HEK293T (cell line): ENCODE data around the gene ASPM.

Experiments
- CTCF ChIA-PET: fragments of 350-600 bp; formaldehyde crosslinking; extraction: SDS; loops from one replicate; lab custom pipeline; 2021; ENCODE audit warnings: antibody characterized with exemption, inconsistent platforms; lab: Yijun Ruan, JAX
- POLR2A ChIA-PET: fragments of 350-600 bp; formaldehyde crosslinking; extraction: SDS; loops from one replicate; lab custom pipeline; 2020; ENCODE audit warnings: antibody characterized with exemption, inconsistent platforms; lab: Yijun Ruan, JAX
- DNase-seq: peaks from one replicate; pipeline ENCODE4 v3.0.0; 2012; ENCODE audit warnings: mixed read lengths; ENCODE audit errors: extremely low spot score
- ARNT ChIP-seq: fragments of 450-650 bp; IDR thresholded peaks from 2 replicates; pipeline ENCODE4 v1.6.1; 2017; ENCODE audit warnings: mild to moderate bottlenecking
- BHLHE40 ChIP-seq: fragments of 450-650 bp; IDR thresholded peaks from 2 replicates; pipeline ENCODE4 v1.6.1; 2016; ENCODE audit warnings: mild to moderate bottlenecking, moderate library complexity, borderline replicate concordance
- CTBP1 ChIP-seq: fragments of 450-650 bp; IDR thresholded peaks from 2 replicates; pipeline ENCODE4 v1.6.1; 2016; ENCODE audit warnings: borderline replicate concordance
- ELF4 ChIP-seq: fragments of 450-650 bp; IDR thresholded peaks from 2 replicates; pipeline ENCODE4 v1.6.1; 2017; ENCODE audit warnings: antibody characterized with exemption
- FOXA1 ChIP-seq: fragments of 450-650 bp; IDR thresholded peaks from 2 replicates; pipeline ENCODE4 v1.6.1; 2016; ENCODE audit warnings: mild to moderate bottlenecking
- FOXK2 ChIP-seq: fragments of 450-650 bp; IDR thresholded peaks from 2 replicates; pipeline ENCODE4 v1.6.1; 2016; ENCODE audit warnings: mild to moderate bottlenecking
- FOXM1 ChIP-seq: fragments of 450-650 bp; IDR thresholded peaks from 2 replicates; pipeline ENCODE4 v1.6.1; 2017; ENCODE audit warnings: mild to moderate bottlenecking, borderline replicate concordance
- HDGF ChIP-seq: fragments of 450-650 bp; IDR thresholded peaks from 2 replicates; pipeline ENCODE4 v1.6.1; 2017; ENCODE audit warnings: antibody characterized with exemption, borderline replicate concordance
- L3MBTL2 ChIP-seq: fragments of 450-650 bp; conservative IDR thresholded peaks from 2 replicates; pipeline ENCODE4 v1.6.1; 2016; ENCODE audit warnings: mild to moderate bottlenecking
- LEF1 ChIP-seq: fragments of 450-650 bp; IDR thresholded peaks from 2 replicates; pipeline ENCODE4 v1.6.1; 2017; ENCODE audit warnings: mild to moderate bottlenecking, borderline replicate concordance
- NFRKB ChIP-seq: fragments of 450-650 bp; IDR thresholded peaks from 2 replicates; pipeline ENCODE4 v1.6.1; 2016; ENCODE audit warnings: mild to moderate bottlenecking, moderate library complexity
- SP1 ChIP-seq: fragments of 450-650 bp; IDR thresholded peaks from 2 replicates; pipeline ENCODE4 v1.6.1; 2017
- SUZ12 ChIP-seq: fragments of 450-650 bp; IDR thresholded peaks from 2 replicates; pipeline ENCODE4 v1.6.1; 2016; ENCODE audit warnings: mild to moderate bottlenecking
- TARDBP ChIP-seq: fragments of 450-650 bp; IDR thresholded peaks from 2 replicates; pipeline ENCODE4 v1.6.1; 2016
- ZNF384 ChIP-seq: fragments of 450-650 bp; IDR thresholded peaks from 2 replicates; pipeline ENCODE4 v1.6.1; 2016
- TF ChIP-seq, protein P1 (sequence below): fragments of 450-650 bp; IDR thresholded peaks from 2 replicates; pipeline ENCODE4 v1.6.1; 2016

ASPM gene

DNA sequence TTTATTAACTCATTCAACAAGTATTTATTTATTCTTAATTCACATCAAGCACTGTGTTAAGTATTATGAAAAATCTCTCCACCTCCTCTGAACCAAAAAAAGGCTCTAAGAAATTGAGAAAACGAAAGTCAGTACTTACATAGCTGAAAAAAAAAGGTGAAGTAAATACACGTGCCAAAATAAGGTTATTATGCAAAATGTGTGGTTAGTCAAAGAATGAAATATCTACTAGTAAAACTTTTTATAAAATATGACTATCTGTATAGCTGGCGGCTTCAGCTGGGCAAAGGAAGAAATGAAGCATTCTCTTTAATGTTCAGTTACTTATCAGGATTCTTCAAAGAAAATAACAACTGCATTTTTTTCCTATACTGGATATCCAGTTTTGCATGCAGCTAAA, 35.5 kb upstream of the ASPM start:
- TF ChIP-seq FOXA1 (no peak), SUZ12 (no peak), SP1 (no peak), FOXM1 (no peak), BHLHE40 (no peak), ELF4 (no peak), HDGF (no peak), NFRKB (no peak), ZNF384 (no peak), LEF1 (no peak), CTBP1 (no peak), ARNT (no peak), L3MBTL2 (no peak), FOXK2 (no peak), TARDBP (no peak)
- TF ChIP-seq, protein P1, sequence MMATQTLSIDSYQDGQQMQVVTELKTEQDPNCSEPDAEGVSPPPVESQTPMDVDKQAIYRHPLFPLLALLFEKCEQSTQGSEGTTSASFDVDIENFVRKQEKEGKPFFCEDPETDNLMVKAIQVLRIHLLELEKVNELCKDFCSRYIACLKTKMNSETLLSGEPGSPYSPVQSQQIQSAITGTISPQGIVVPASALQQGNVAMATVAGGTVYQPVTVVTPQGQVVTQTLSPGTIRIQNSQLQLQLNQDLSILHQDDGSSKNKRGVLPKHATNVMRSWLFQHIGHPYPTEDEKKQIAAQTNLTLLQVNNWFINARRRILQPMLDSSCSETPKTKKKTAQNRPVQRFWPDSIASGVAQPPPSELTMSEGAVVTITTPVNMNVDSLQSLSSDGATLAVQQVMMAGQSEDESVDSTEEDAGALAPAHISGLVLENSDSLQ: no peak
- DNase-seq: no peak
- ChIA-PET POLR2A (no interaction called here), CTCF (no interaction called here)

- DNase-seq: peak; percentile 47
- TF ChIP-seq, protein P1: no peak
- TF ChIP-seq TARDBP (no peak), LEF1 (no peak), L3MBTL2 (no peak), HDGF (no peak), SUZ12 (no peak), FOXM1 (no peak), ARNT (no peak), NFRKB (no peak), CTBP1 (no peak), ZNF384 (no peak), ELF4 (no peak), SP1 (no peak), BHLHE40 (no peak), FOXA1 (no peak), FOXK2 (no peak)
- ChIA-PET POLR2A (no interaction called here), CTCF (interaction anchor here (0.5 to 1.2 kb wide), 2 partner anchors 125 to 176 kb away, joined by 3 to 4 read pairs; no protein-coding TSS in a partner anchor)
These were observed 33.9 kb upstream of the ASPM start for GRCh38 chr1:197180252-197180878.

- ChIA-PET CTCF (interaction anchor here (1.0 kb wide), 1 partner anchor 13 kb away, joined by 4 read pairs; no protein-coding TSS in a partner anchor), POLR2A (interaction anchor here (0.7 kb wide), 1 partner anchor 212 kb away, joined by 3 read pairs; no protein-coding TSS in a partner anchor)
- no peak for TF ChIP-seq LEF1
- TF ChIP-seq ELF4: no peak
- no peak for TF ChIP-seq SP1
- no peak for TF ChIP-seq ARNT
- no peak for TF ChIP-seq HDGF
- no peak for TF ChIP-seq BHLHE40
- TF ChIP-seq NFRKB: no peak
- TF ChIP-seq FOXM1: no peak
- no peak for TF ChIP-seq TARDBP
- TF ChIP-seq FOXA1: no peak
- no peak for TF ChIP-seq FOXK2
- TF ChIP-seq, protein P1: no peak
- no peak for TF ChIP-seq L3MBTL2
- TF ChIP-seq SUZ12: no peak
- TF ChIP-seq CTBP1: no peak
- no peak for TF ChIP-seq ZNF384
- DNase-seq: no peak
These were observed 32.5 kb upstream of the ASPM start for GRCh38 chr1:197178998-197179397.

- no peak for DNase-seq
- POLR2A ChIA-PET: no interaction called here
- TF ChIP-seq ZNF384 (no peak), ARNT (no peak), HDGF (no peak)
- CTCF ChIA-PET: no interaction called here
These were observed 28.3 kb upstream of the ASPM start for GRCh38 chr1:197174818-197175217.

GRCh38 chr1:197173571-197174507, 27.4 kb upstream of the ASPM start:
- ChIA-PET POLR2A (no interaction called here), CTCF (no interaction called here)
- TF ChIP-seq SP1 (no peak), FOXA1 (no peak), CTBP1 (no peak), LEF1 (no peak), NFRKB (no peak), ZNF384 (no peak), FOXK2 (no peak), BHLHE40 (no peak), SUZ12 (no peak), HDGF (no peak), TARDBP (no peak), ARNT (no peak), FOXM1 (no peak), ELF4 (no peak), L3MBTL2 (no peak)
- TF ChIP-seq, protein P1: no peak
- no peak for DNase-seq
